ENCODE data around the gene NCAM2.

Gene NCAM2

GRCh38 chr21:21165063-21165645, 166.9 kb downstream of the NCAM2 start:
- DNase-seq (ENCODE audit: low spot score) (no peak), FAIRE-seq (no peak)

- FAIRE-seq, result no peak
- no peak for DNase-seq (ENCODE audit: low spot score)
Measured at GRCh38 chr21:21174676-21175075, 176.5 kb downstream of the NCAM2 start.

- FAIRE-seq, result no peak
- no peak for DNase-seq (ENCODE audit: low spot score)
Measured at GRCh38 chr21:21175798-21176334, 177.7 kb downstream of the NCAM2 start.

GRCh38 chr21:21177353-21177986, 179.3 kb downstream of the NCAM2 start:
- no peak for FAIRE-seq
- no peak for DNase-seq (ENCODE audit: low spot score)

GRCh38 chr21:21179619-21180298, 181.6 kb downstream of the NCAM2 start:
- no peak for DNase-seq (ENCODE audit: low spot score)
- no peak for FAIRE-seq

- FAIRE-seq, result no peak
Measured at GRCh38 chr21:21182401-21183010, 184.3 kb downstream of the NCAM2 start.

GRCh38 chr21:21183092-21183491, 184.9 kb downstream of the NCAM2 start:
- DNase-seq (ENCODE audit: low spot score), result no peak
- FAIRE-seq, result no peak

More at GRCh38 chr21:21182401-21183010, 184.3 kb downstream of the NCAM2 start:
- DNase-seq (ENCODE audit: low spot score), result no peak

GRCh38 chr21:21184771-21185528, 186.7 kb downstream of the NCAM2 start:
- no peak for FAIRE-seq
- DNase-seq (ENCODE audit: low spot score), result no peak

- FAIRE-seq (no peak), DNase-seq (ENCODE audit: low spot score) (no peak)
Measured at GRCh38 chr21:21187579-21187978, 189.4 kb downstream of the NCAM2 start.

- DNase-seq (ENCODE audit: low spot score) (no peak), FAIRE-seq (no peak)
Measured at GRCh38 chr21:21188513-21189195, 190.4 kb downstream of the NCAM2 start.

- DNase-seq (ENCODE audit: low spot score) (no peak), FAIRE-seq (no peak)
Measured at GRCh38 chr21:21195417-21195943, 197.3 kb downstream of the NCAM2 start.

- FAIRE-seq, result no peak
- peak; percentile 36 for DNase-seq (ENCODE audit: low spot score)
Measured at GRCh38 chr21:21196087-21196486, 197.9 kb downstream of the NCAM2 start.

GRCh38 chr21:21196848-21197247, 198.6 kb downstream of the NCAM2 start:
- FAIRE-seq (no peak), DNase-seq (ENCODE audit: low spot score) (no peak)

GRCh38 chr21:21199342-21200102, 201.3 kb downstream of the NCAM2 start:
- DNase-seq (ENCODE audit: low spot score), result no peak
- FAIRE-seq, result no peak

- FAIRE-seq (peak; percentile 94), DNase-seq (ENCODE audit: low spot score) (peak; percentile 87)
Measured at GRCh38 chr21:21200103-21200938, 202.1 kb downstream of the NCAM2 start.

- no peak for DNase-seq (ENCODE audit: low spot score)
- peak; percentile 25 for FAIRE-seq
Measured at GRCh38 chr21:21200939-21201615, 202.9 kb downstream of the NCAM2 start.

- DNase-seq (ENCODE audit: low spot score) (no peak), FAIRE-seq (no peak)
Measured at GRCh38 chr21:21203822-21204339, 205.7 kb downstream of the NCAM2 start.
